Panc1 (cell line): Measurements from ENCODE around the gene TMEM39B. TPM values are rescaled to one million over a fixed set of nuclear protein-coding genes. Genes with fewer than 3 reads are reported as not detected.

Experiments used
- ATAC-seq: fragments of 200-7000 bp; cut with Tn5 transposase; 2 replicates; pipeline ENCODE4 v1.9.1; 2020; ENCODE audit warnings: mild to moderate bottlenecking, moderate library complexity
- BruUV-seq: library from RNA; stranded (reverse); fragments of 400-500 nt; replicated peaks from 2 replicates; lab custom pipeline; 2021; lab: Mats Ljungman, UMichigan
- CTCF ChIA-PET: fragments of 300-600 bp; sonication (Branson Sonifier 250); formaldehyde crosslinking; loops from one replicate; lab custom pipeline; 2022; ENCODE audit warnings: antibody characterized with exemption; lab: Charles Lee
- POLR2A ChIA-PET: fragments of 300-600 bp; sonication (Branson Sonifier 250); formaldehyde crosslinking; loops from one replicate; lab custom pipeline; 2022; ENCODE audit warnings: antibody characterized with exemption; lab: Charles Lee
- DNase-seq: peaks from one replicate; pipeline ENCODE4 v3.0.0-alpha.2; 2010; ENCODE audit warnings: low read depth, low spot score
- H3K27ac ChIP-seq: 2 replicates; pipeline ENCODE4 v1.5.1; 2011; ENCODE audit warnings: mild to moderate bottlenecking, low read length, inconsistent platforms
- H3K27me3 ChIP-seq: fragments of 200-500 bp; sonication (Bioruptor generic); 2 replicates; pipeline ENCODE4 v1.6.0; 2014; ENCODE audit warnings: low read length, inconsistent platforms; ENCODE audit not compliant: control insufficient read depth, insufficient read depth
- H3K36me3 ChIP-seq: fragments of 200-500 bp; sonication (Bioruptor generic); 2 replicates; pipeline ENCODE4 v1.5.1; 2014; ENCODE audit warnings: inconsistent platforms, mild to moderate bottlenecking, low read length, moderate library complexity; ENCODE audit not compliant: control insufficient read depth, insufficient read depth
- H3K4me1 ChIP-seq: 2 replicates; pipeline ENCODE4 v1.5.1; 2011; ENCODE audit warnings: inconsistent platforms, mild to moderate bottlenecking, low read length, moderate library complexity; ENCODE audit not compliant: control insufficient read depth, insufficient read depth
- H3K4me3 ChIP-seq, 2 experiments: 2 replicates each; pipeline ENCODE4 v1.5.1; 2011 to 2012; ENCODE audit warnings: low read depth in 2 of 2, low read length in 2 of 2, mild to moderate bottlenecking in 2 of 2, inconsistent platforms in 1 of 2, moderate library complexity in 1 of 2
- H3K9me3 ChIP-seq: fragments of 200-500 bp; sonication (Bioruptor generic); 2 replicates; pipeline ENCODE4 v1.5.1; 2014; ENCODE audit warnings: low read depth, mild to moderate bottlenecking, inconsistent platforms, low read length, moderate library complexity; ENCODE audit not compliant: control insufficient read depth, insufficient read depth
- POLR2AphosphoS5 ChIP-seq: IDR thresholded peaks from 2 replicates; pipeline ENCODE4 v1.6.1; 2012; ENCODE audit warnings: mild to moderate bottlenecking, low read depth, low read length, moderate library complexity
- SIN3A ChIP-seq: IDR thresholded peaks from 2 replicates; pipeline ENCODE4 v1.6.1; 2012; ENCODE audit warnings: low read depth, mild to moderate bottlenecking, low read length, moderate library complexity, borderline replicate concordance; ENCODE audit not compliant: insufficient read depth
- TCF7L2 ChIP-seq: IDR thresholded peaks from 2 replicates; pipeline ENCODE4 v1.6.1; 2011; ENCODE audit warnings: mild to moderate bottlenecking, low read depth, low read length, inconsistent platforms
- in situ Hi-C: cut with HindIII; loops from 2 replicates; pipeline ENCODE4 v1.10.0; 2016; ENCODE audit warnings: low sequenced_read_pairs, low pct_unique_long_range_greater_than_20kb
- intact Hi-C: fragments of 100-400 bp; cut with micrococcal nuclease; formaldehyde crosslinking; loops from one replicate; pipeline ENCODE4 v1.10.0; 2022; ENCODE audit not compliant: unreplicated experiment
- total RNA-seq: library from RNA; stranded (reverse); gene quantifications from one replicate; pipeline ENCODE4 v1.2.1, GENCODE V29; 2021; ENCODE audit not compliant: unreplicated experiment
- TF ChIP-seq, protein P1 (sequence below): fragments of 450-650 bp; IDR thresholded peaks from 2 replicates; pipeline ENCODE4 v1.5.1; 2017; ENCODE audit warnings: mild to moderate bottlenecking
- TF ChIP-seq, protein P2 (sequence below), 2 experiments: IDR thresholded peaks; 2 replicates each; pipeline ENCODE4 v1.6.1; 2011 to 2012; ENCODE audit warnings: low read depth in 2 of 2, control low read depth in 1 of 2, low read length in 1 of 2, mild to moderate bottlenecking in 1 of 2, moderate library complexity in 1 of 2; ENCODE audit not compliant: insufficient read depth in 1 of 2

Gene TMEM39B
- total RNA-seq, 1 experiment from 2014 or later = 35.0 TPM

DNA sequence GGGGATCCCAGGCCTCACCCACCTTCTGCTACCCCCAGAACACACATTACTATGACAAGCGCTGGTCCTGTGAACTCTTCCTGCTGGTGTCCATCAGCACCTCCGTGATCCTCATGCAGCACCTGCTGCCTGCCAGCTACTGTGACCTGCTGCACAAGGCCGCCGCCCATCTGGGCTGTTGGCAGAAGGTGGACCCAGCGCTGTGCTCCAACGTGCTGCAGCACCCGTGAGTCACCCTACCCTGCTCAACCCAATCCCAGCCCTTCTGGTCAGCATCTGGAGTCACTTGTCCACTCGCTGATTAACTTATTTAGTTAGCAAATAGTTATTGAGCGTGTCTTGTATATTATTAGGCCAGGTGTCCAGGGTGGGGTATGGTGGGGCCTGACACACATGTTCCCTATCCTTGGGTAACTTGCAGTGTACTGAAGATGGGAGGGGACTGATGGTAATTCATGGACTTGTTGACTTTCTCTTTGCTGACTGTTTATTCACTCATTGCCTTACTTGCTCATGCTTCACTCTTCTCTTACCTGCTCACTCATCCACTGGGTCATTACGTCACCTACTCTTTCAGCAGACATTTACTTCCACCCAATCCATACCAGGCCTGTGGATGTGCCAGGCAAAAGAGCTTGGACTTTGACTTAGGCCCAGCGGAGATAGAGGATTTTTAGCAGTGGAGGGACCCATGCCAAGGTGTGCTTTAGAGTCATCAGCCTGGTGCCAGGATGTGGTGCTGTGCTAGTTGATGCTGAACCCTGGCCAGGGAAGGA is 22.2 kb downstream of the TMEM39B start:
- H3K27ac ChIP-seq = no peak overlapping the region
- in situ Hi-C loops = no loop called here
- no peak overlapping the region for H3K4me3 ChIP-seq
- no peaks in the 10 kb centered on the region for H3K27me3 ChIP-seq
- ChIA-PET CTCF (no interaction called here), POLR2A (no interaction called here)
- DNase-seq = no peak
- no peaks in the 10 kb centered on the region for H3K9me3 ChIP-seq
- ATAC-seq = peak; percentile 39; the same call in 1 of the 2 replicates
- intact Hi-C loops = no loop called here
- BruUV-seq = no TSS peak
- H3K4me1 ChIP-seq = no peaks in the 10 kb centered on the region
- TF ChIP-seq, protein P1, sequence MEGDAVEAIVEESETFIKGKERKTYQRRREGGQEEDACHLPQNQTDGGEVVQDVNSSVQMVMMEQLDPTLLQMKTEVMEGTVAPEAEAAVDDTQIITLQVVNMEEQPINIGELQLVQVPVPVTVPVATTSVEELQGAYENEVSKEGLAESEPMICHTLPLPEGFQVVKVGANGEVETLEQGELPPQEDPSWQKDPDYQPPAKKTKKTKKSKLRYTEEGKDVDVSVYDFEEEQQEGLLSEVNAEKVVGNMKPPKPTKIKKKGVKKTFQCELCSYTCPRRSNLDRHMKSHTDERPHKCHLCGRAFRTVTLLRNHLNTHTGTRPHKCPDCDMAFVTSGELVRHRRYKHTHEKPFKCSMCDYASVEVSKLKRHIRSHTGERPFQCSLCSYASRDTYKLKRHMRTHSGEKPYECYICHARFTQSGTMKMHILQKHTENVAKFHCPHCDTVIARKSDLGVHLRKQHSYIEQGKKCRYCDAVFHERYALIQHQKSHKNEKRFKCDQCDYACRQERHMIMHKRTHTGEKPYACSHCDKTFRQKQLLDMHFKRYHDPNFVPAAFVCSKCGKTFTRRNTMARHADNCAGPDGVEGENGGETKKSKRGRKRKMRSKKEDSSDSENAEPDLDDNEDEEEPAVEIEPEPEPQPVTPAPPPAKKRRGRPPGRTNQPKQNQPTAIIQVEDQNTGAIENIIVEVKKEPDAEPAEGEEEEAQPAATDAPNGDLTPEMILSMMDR = no peak
- TF ChIP-seq POLR2AphosphoS5 (no peak), TCF7L2 (no peak), SIN3A (no peak)
- TF ChIP-seq, protein P2, sequence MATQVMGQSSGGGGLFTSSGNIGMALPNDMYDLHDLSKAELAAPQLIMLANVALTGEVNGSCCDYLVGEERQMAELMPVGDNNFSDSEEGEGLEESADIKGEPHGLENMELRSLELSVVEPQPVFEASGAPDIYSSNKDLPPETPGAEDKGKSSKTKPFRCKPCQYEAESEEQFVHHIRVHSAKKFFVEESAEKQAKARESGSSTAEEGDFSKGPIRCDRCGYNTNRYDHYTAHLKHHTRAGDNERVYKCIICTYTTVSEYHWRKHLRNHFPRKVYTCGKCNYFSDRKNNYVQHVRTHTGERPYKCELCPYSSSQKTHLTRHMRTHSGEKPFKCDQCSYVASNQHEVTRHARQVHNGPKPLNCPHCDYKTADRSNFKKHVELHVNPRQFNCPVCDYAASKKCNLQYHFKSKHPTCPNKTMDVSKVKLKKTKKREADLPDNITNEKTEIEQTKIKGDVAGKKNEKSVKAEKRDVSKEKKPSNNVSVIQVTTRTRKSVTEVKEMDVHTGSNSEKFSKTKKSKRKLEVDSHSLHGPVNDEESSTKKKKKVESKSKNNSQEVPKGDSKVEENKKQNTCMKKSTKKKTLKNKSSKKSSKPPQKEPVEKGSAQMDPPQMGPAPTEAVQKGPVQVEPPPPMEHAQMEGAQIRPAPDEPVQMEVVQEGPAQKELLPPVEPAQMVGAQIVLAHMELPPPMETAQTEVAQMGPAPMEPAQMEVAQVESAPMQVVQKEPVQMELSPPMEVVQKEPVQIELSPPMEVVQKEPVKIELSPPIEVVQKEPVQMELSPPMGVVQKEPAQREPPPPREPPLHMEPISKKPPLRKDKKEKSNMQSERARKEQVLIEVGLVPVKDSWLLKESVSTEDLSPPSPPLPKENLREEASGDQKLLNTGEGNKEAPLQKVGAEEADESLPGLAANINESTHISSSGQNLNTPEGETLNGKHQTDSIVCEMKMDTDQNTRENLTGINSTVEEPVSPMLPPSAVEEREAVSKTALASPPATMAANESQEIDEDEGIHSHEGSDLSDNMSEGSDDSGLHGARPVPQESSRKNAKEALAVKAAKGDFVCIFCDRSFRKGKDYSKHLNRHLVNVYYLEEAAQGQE (IDR thresholded peaks at IDR 0.05; ENCODE audit: insufficient read depth in 1 of 2, low read depth in 2 of 2, low read length in 1 of 2) = no peak
- no peaks in the 10 kb centered on the region; the same call in 1 of the 2 replicates for H3K36me3 ChIP-seq

DNA sequence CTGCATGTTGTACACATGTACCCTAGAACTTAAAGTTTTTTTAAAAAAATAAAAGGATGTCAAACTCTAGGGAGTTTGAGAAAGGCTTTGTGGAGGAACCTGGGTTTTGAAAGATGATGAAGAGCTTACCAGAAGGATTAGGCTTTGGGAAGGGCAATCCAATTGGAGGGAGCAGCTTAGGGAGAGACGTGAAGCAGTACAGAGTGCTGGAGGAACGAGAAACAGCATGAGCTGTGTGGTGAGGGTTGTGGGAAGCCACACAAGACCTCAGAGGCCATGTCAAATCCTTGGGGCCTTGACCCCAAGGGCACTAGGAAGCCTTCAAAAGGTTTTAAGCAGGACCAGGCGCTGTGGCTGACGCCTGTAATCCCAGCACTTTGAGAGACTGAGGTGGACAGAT is 26.7 kb downstream of the TMEM39B start:
- H3K27me3 ChIP-seq = no peaks in the 10 kb centered on the region
- no peaks in the 10 kb centered on the region for H3K4me1 ChIP-seq
- in situ Hi-C loops (no loop called here), intact Hi-C loops (no loop called here)
- no peak overlapping the region for H3K27ac ChIP-seq
- ATAC-seq = no peak
- H3K4me3 ChIP-seq = no peak overlapping the region
- ChIA-PET POLR2A (interaction anchor here (0.7 kb wide), 1 partner anchor 310 kb away, joined by 4 read pairs; no protein-coding TSS in a partner anchor), CTCF (no interaction called here)
- no peak for DNase-seq
- BruUV-seq = no TSS peak
- no peak for TF ChIP-seq TCF7L2
- TF ChIP-seq, protein P1 = no peak
- no peak for TF ChIP-seq POLR2AphosphoS5
- TF ChIP-seq, protein P2 (IDR thresholded peaks at IDR 0.05; ENCODE audit: insufficient read depth in 1 of 2, low read depth in 2 of 2, low read length in 1 of 2) = no peak
- no peak for TF ChIP-seq SIN3A
- H3K9me3 ChIP-seq = no peaks in the 10 kb centered on the region
- H3K36me3 ChIP-seq = no peaks in the 10 kb centered on the region; the same call in 1 of the 2 replicates
